NCI-H2196 treated with DMSO at 0.1 percent for 48 hours (cell line): ENCODE measurements around the gene SLC16A6.
"Not testable (repeated sequence)": the region's sequence is repeated elsewhere in the genome, so short reads cannot be mapped to it uniquely, and the experiment has no call there.

Experiments
- DNase-seq: peaks from one replicate; lab custom pipeline; 2025; ENCODE audit not compliant: unreplicated experiment; lab: John Stamatoyannopoulos, UW

The SLC16A6 gene

DNA sequence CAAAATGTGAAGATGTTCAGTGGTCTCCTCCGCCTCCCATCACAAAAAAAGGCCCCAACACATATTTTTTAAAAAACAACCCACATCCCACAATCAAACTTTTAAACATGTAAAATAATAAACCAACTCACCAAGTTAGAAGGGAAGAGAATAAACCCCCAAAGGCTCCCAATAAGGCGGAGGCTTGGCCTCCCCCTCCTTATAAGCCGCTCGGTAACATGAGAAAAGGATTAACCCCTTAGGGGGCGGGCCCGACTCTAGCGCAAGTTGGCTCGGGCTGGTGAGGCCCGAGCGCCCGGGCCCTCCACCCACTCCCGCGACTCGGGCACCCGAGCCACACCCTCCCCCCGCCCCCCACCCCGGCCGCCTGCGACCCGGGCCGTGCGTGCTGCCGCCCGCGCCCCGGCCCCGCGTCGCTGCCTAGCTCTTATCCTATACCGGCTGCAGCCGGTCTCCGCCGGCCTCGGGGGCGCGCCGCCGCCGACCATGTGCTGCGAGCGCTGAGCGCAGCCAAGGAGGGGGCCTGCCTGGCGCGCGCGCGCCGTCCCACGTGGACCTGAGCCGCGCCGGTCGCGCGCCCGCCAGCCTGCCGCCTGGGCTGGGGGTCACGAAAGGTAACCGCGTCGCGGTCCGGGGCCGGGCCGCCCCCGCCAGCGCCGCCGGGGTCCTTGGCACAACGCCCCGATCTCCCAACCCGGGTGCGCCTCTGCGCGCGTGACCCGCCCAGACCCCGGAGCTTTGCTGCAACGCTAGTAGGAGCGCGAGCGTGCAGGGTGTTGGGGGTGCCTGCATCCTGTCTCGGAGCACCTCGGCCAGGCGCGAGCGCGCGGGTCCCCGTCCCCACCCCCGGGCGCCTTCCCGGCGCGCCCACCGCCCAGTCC is at the start of gene SLC16A6, which contains the start of gene ARSG:
Gene SLC16A6 (minus strand): TSS at position 173 of the 881 bp plus-strand sequence. CDS start 12,807 bp downstream, outside the sequence.
Gene ARSG (plus strand): TSS at position 541 of the 881 bp plus-strand sequence. CDS start 15,999 bp downstream, outside the sequence.
- peak; percentile 73 for DNase-seq

- DNase-seq: no peak
These were observed 43.5 kb upstream of the SLC16A6 start for GRCh38 chr17:68334393-68334792.

DNA sequence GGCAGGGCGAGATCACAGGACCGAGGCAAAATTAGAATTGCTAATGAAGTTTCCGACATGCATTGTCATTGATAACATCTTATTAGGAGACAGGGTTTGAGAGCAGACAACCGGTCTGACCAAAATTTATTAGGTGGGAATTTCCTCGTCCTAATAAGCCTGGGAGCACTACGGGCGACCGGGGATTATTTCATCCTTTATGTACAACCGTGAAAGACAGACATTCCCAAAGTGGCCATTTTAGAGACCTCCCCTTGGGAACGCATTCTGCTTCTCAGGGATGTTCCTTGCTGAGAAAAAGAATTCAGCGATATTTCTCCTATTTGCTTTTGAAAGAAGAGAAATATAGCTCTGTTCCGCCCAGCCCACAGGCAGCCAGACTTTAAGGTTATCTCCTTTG is 41.0 kb upstream of the SLC16A6 start:
- DNase-seq: not testable (repeated sequence)

GRCh38 chr17:68329331-68329730 is 38.4 kb upstream of the SLC16A6 start:
- no peak for DNase-seq

- DNase-seq: no peak
These were observed 37.7 kb upstream of the SLC16A6 start for GRCh38 chr17:68328676-68329075.

GRCh38 chr17:68327823-68328557 is 37.1 kb upstream of the SLC16A6 start:
- DNase-seq: no peak

GRCh38 chr17:68326681-68327080 is 35.8 kb upstream of the SLC16A6 start:
- DNase-seq: no peak

- DNase-seq: no peak
These were observed 35.0 kb upstream of the SLC16A6 start for GRCh38 chr17:68325961-68326360.

DNA sequence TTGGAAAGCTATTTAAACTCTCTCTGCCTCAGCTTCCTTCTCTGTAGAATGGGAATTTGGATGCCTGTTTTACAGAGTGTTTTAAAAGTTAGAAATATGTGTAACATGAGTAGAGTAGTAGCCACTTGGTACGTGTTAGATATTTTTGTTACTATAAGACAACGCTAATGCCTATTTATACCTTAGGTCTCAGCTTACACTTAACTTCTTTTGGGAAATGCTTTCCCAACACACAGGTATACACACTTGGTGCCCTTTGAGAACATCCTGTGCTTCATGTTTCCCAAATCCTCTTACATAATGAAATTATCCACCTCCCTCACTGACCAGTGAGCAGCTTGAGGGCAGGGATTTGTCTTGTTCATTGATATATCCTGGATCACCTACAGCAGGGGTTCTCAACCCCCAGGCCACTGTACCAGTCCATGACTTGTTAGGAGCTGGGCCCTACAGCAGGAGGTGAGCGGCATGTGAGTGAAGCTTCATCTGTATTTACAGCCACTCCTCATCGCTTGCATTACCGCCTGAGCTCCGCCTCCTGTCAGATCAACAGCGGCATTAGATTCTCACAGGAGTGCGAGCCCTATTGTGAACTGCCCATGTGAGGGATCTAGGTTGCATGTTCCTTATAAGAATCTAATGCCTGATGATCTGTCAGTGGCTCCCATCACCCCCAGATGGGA is 33.9 kb upstream of the SLC16A6 start:
- no peak for DNase-seq

DNA sequence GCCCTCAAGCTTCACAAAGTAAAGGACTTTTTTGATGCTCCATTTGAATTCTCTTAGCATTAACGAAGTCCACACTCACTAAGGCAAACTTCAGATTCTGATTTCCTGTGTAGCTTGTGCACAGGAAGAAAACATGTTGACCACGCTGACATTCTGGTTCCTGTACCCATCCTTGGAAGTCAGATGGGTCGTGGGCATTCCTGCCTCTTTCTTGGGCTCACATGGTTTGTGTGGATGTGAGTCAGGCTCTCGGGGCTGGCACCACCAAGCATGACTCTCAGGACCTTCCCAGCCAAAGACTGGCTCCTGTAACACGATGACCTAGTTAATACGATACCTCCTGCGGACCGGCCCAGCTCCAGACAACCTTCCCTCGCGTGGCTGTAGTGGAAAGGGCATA is 33.2 kb upstream of the SLC16A6 start:
- no peak for DNase-seq

DNA sequence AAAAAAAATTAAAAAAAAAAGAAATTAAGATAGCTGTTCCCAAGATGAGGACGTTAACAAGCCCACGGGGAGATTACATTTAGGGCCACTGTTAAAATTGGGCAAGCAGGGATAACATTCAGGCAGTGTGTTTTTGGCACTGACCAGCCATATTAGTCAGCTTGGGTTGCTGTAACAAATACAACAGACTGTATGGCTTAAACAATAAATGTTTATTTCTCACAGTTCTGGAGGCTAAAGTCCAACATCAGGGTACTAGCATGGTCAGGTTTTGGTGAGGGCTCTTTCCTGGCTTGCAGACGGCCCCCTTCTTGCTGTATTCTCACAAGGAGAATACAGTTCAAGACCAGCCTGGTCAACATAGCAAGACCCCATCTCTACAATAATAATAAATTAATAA is 31.7 kb upstream of the SLC16A6 start:
- DNase-seq: no peak

- DNase-seq: no peak
These were observed 30.6 kb upstream of the SLC16A6 start for GRCh38 chr17:68321556-68321954.

DNA sequence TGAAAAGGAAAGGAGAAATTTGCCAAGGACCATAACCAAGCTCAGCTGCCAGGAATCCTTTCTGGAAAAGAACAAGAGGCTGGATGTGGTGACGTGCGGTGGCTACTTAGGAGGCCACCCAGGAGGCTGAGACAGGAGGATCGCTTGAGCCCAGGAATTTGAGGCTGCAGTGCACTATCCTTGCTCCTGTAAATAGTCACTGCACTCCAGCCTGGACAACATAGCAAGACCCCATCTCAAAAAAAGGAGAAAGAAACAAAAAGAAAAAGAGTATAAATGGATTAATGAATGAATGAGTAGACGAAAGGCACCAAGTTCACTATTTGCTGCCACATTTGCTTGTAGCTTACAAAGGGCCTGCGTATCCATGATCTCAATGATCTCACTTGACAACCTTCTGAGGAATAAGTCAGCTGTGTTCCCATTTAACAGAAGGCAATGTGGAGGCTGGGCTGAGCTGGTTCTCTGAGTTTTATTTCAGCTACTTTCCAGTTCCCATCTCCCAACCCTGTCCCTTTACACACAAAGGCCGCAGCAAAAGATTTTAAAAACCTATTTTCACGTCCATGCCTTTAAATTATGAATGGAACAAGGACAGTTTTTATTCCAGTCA is 30.1 kb upstream of the SLC16A6 start:
- no peak for DNase-seq

DNA sequence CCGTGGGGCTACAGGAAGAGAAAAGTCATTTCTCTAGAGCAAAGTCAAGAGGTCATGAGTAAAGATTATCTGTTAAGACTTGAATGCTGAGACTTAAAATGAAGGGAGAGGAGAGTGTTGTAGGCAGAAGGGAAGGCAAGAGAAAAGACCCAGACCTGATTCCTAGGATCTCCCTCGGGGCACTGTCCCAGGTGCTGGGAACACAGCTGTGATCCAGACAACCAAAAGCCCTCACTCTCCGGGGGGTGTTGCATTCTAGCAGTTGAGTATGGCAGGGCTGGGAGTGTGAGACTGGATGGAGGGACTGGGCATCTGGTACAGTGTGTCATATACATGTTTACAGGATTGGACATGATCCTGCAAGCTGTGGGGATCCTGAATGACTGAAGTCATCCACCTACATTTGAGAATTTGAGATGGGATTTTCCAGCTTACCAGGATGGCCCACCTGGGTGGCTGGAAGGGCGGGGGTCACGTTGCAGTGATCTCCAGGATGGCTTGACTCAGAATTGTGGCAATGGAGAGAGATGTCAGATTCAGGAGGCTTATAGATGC is 29.5 kb upstream of the SLC16A6 start:
- DNase-seq: no peak

DNA sequence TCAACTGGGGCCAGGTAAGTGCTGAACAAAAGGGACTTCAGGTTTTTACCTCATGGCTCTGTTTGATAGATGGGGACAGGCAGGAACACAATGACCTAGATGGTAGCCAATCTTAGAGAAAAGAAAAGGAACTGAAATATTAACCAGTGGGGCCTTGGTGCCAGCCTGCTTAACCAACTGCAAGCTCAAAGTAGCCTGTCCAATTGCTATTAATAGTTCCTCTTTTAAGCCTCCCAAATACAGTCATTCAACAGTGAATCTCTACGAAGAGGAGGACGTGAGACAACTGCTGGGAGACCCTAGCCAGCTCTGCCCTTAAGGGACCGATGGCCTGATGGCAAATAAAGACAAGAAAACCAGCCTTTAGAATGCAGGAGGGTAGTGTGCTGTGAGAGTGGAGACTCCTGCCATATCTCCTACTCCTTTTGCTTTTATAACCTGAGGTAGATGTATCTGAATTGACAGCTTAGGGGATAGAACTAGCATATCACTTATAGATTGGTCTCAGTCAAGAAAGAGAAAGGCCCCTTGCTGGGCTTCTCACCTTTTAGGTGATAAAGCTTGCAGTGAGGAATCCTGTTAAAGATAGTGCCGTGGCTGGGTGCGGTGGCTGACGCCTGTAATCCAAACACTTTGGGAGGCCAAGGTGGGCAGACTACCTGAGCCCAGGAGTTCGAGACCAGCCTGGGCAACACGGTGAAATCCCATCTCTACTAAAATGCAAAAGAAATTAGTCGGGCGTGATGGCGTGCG is 28.7 kb upstream of the SLC16A6 start:
- no peak for DNase-seq

DNA sequence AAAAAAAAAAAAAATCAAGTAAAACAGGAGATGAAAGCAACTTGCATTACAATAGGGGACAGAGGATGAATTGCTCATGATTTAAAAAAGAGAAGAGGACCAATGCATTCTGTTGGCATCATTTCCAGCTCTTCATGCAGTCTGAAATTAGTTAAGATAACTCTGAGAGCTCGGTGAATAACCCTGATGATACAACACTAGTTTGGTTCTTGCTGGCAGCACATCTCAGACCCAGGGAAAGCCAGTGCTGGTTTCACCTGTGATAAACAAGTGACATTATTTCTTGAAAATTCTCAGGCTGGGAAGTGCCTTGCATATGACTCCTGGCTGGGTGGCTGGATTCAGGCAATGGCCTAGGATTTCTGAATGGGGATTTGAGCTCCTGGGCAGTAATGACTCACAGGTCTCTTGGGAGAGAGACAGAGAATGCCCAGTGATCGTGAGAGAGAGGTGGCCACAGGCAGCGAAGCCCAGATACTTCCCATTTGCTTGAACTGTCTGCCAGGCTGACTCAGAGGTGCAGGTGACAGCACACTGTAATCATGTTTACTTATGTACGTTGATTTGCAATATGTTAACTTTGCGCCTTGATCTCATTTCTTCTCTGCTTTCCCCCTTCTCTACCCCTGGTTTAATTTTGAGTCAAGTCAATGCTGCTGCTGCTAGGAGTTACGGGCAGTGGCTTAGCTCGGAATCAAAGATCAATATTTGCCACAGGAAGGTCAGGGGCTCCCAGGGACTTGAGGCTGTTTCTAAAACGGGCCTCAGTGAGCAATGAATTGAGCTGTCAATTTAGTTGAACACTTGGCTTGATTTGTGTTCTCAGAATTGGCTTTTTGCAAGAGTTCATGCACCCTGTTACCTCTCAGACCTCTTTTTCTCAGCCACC is 27.4 kb upstream of the SLC16A6 start:
- no peak for DNase-seq

DNA sequence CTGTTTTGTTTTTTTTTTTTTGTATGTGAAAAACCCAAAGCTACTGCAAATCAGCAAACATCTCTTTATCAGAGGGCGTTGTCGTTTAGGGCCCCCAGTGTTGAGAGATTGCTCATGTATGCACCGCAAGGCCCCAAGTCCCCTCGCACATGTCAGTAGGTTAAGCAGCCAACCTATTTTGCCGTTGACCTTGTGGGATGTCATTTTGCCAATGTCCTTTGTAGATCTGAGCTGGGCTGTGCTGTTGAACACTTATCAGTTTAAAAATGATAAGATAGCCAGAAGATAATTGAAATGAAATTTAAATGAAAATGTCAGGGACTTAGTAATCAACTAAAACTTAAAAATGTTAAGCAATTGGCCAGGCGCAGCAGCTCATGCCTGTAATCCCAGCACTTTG is 26.5 kb upstream of the SLC16A6 start:
- DNase-seq: no peak

- DNase-seq: no peak
These were observed 25.0 kb upstream of the SLC16A6 start for GRCh38 chr17:68315930-68316329.

DNA sequence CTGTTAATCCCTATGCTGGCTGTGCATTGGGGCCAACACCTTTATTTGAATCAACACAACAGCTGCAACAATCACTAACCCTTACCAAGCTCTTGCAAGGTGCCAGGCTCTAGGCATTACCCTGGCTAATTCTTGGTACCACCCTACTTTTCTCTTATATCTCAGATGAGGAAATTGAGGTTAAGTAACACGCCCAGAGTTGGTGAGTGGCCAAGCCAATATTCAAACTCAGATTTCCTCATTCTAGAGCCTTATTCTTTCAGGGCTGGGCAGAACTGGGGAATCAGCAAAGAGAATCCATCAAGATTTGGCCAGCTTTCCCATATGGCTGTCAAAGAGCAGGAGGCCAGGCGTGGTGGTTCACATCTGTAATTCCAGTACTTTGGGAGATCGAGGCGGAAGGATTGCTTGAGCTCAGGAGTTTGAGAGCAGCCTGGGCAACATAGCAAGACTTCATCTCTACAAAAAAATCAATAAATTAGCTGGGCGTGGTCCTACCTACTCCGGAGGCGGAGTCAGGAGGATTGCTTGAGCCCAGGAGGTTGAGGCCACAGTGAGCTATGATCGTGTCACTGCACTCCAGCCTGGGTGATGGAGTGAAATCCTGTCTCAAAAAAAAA is 24.1 kb upstream of the SLC16A6 start:
- DNase-seq: no peak
